GM10847 (cell line): ENCODE data around the gene GCG.

Experiments used
- POLR2A ChIP-seq: IDR thresholded peaks from 2 replicates; pipeline ENCODE4 v1.6.1; 2011; ENCODE audit not compliant: insufficient read length; ENCODE audit errors: extremely low read depth

GCG gene

GRCh38 chr2:162166174-162166573, 14.1 kb upstream of the GCG start:
- TF ChIP-seq POLR2A, result no peak

DNA sequence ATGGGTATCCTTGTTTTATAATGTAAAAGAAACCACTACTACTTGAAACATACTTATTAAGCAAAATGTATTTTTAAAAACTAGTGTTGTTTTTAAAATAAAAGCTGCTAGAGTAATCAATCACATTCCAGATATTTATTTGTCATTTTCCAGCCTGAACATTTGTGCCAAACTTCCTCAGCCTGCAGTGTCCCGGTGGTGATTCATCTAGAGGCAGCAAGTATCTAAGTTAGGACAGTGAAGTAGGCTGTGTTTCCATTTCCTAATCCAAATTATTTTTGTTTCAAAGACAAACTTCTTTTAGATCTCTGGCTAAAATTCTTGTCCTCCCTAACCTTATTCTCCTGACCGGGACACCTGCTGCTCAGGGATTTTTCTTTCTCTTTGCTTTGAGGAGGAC, 12.8 kb upstream of the GCG start:
- no peak for TF ChIP-seq POLR2A

- TF ChIP-seq POLR2A, result no peak
These were observed 7.4 kb upstream of the GCG start for GRCh38 chr2:162159446-162159845.

DNA sequence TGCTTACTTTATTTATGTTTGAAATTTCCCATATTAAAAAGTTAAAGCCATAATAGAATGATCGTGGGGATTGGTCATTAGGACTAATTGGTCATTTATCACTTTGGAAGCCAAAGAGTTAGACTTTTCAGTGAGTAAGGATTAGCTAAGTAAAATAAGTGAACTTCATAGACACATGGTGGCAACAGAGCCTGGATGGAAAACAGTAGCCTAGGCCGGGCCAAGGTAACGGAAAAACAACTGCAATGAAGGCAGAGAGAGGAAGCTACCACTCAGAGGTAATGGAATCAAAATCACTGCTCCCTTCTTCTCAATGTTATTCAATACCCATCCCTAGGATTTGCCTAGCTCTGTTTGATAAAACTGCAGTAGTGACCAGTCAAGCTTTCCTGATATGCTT, 4.1 kb upstream of the GCG start:
- no peak for TF ChIP-seq POLR2A

- TF ChIP-seq POLR2A, result no peak
These were observed 3.0 kb upstream of the GCG start for GRCh38 chr2:162155093-162155492.

- TF ChIP-seq POLR2A, result no peak
These were observed 1.7 kb upstream of the GCG start for GRCh38 chr2:162153608-162154224.

- no peak for TF ChIP-seq POLR2A
These were observed 2.1 kb downstream of the GCG start for GRCh38 chr2:162149940-162150339.

DNA sequence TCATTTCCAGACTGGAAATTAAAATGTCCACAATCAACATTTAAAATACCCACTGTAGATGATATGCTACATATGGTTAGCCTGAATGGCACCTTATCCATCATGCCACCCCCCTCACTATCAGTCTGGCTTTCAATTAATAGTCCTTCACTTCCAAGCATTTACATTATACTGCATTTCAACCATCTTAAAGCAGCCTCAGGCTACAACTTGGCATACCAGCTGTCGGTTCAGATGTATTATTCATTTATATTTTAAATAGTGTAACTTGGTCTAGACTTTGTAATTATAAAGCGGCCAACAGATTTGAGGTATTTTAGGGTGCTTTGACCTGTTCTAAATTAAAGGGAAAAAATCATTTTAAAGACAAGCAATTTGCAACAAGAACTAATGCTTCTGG, 2.6 kb downstream of the GCG start:
- TF ChIP-seq POLR2A, result no peak

- no peak for TF ChIP-seq POLR2A
These were observed 3.1 kb downstream of the GCG start for GRCh38 chr2:162148956-162149355.

DNA sequence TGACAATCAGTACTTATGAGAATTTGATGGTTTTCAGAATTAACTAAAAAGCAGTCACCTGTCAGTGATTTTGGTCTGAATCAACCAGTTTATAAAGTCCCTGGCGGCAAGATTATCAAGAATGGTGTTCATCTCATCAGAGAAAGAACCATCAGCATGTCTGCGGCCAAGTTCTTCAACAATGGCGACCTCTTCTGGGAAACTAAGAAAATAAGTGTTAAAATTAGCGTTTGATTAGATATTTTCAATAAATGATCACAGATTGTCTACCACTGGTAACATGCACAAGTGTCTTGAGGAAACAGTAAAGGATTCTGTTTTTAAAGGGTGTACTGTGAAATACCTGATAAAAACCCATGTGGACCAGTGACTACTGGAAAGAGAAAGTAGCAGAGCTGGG, 8.1 kb downstream of the GCG start:
- TF ChIP-seq POLR2A, result no peak

DNA sequence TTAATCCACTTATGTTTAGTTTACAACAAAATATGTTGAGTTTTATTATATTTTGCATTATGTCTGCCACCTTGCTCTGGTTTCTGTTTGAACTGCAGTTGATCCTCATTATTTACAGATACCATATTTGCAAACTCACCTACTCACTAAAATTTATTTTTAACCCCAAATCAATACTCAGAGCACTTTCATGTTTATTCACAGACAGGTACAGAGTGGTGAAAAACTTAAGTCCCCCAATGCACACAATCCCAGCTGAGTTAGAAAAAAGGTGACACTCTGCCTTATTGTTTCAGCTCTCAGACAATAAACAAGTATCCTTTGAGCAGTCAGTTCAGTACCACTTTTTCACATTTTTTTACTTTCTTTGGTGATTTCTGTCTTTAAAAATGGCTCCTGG, 13.7 kb downstream of the GCG start:
- no peak for TF ChIP-seq POLR2A

GRCh38 chr2:162127422-162127821, 24.6 kb downstream of the GCG start:
- no peak for TF ChIP-seq POLR2A

GRCh38 chr2:162126527-162126926, 25.5 kb downstream of the GCG start:
- TF ChIP-seq POLR2A, result no peak

DNA sequence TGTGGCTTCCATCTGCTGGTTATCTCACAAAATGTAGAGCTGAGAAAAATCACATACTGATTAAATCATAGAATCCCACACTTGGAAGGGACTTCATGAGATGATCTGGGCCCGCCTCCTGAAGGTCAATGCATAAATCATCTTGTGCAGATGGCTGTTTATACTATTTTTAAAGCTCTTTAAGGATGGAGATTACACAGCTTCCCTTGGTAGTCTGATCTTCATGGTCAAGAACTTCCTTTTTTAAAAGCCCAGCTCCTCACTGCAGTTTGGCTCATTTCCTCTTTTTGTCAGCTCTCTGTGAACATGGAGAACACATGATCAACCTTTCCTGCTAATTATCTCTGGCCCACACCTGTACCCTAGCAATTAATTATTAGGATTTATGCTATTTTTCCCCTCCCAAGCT, 25.9 kb downstream of the GCG start:
- TF ChIP-seq POLR2A, result no peak

GRCh38 chr2:162125138-162125537, 26.9 kb downstream of the GCG start:
- no peak for TF ChIP-seq POLR2A

GRCh38 chr2:162123806-162124758, 28.0 kb downstream of the GCG start:
- no peak for TF ChIP-seq POLR2A
